ENCODE results near the gene PRKAG2.

The PRKAG2 gene

DNA sequence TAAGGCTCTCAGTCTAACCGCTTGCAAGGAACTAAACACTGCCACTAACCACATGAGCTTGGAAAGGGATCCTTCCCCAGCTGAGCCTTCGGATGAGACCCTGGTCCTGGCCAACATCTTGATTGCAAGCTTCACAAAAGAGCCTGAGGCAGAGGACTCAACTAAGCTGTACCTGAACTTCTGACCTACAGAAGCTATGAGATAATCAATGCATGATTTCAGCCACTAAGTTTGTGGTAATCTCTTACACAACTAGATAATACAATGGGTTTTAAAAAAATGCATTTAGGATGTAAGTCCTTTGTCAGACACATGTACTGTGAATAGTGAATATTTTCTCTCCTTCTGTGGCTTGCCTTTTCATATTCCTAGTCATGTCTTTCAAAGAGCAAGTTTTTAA, 231.6 kb downstream of the PRKAG2 start:
- no peaks in the 10 kb centered on the region for H3K36me3 ChIP-seq (ENCODE audit: control insufficient read depth in 1 of 2, insufficient read depth in 2 of 2, low read length in 2 of 2)
- no peaks in the 10 kb centered on the region for H3K79me1 ChIP-seq (ENCODE audit: low read length)

DNA sequence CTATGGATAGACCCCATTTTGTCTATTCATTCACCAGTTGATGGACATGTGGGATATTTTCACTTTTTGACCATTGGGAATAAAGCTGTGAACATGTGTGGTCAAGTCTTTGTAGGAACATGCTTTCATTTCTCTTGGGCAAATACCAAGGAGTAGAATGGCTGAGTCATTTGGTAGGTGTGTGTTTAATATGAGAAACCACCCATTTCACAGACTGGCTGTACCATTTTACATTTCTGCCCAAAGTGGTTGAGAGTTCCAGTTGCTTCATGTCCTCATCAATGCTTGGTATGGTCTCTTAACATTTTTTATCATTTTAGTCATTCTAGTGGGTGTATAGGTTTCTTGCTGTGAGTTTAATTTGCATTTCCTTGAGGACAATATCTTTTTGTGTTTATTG, 232.4 kb downstream of the PRKAG2 start:
- no peak overlapping the region for H4K91ac ChIP-seq (ENCODE audit: low read depth, low read length)
- H3K27me3 ChIP-seq (ENCODE audit: insufficient read depth, low read length), result no peaks in the 10 kb centered on the region
- H2BK5ac ChIP-seq (ENCODE audit: low read depth, low read length, poor library complexity), result no peak overlapping the region
- H3K4me2 ChIP-seq (ENCODE audit: low read length), result no peak overlapping the region
- no peak overlapping the region for H4K12ac ChIP-seq (ENCODE audit: low read depth, low read length)
- no peak overlapping the region for H3K9ac ChIP-seq (ENCODE audit: low read length)
- H3K4me3 ChIP-seq (ENCODE audit: low read depth, low read length), result no peak overlapping the region
- H3K27ac ChIP-seq (ENCODE audit: low read depth, low read length), result no peak overlapping the region
- no peaks in the 10 kb centered on the region for H3K4me1 ChIP-seq (ENCODE audit: control insufficient read depth in 1 of 2, insufficient read depth in 2 of 2, low read length in 2 of 2)
- H3K14ac ChIP-seq (ENCODE audit: low read length), result no peak overlapping the region
- no peak overlapping the region for H3K23ac ChIP-seq (ENCODE audit: low read length)
- peaks cover 3% of the 10 kb centered on the region for H3K9me3 ChIP-seq (ENCODE audit: insufficient read depth, low read depth, low read length)
- H3K79me2 ChIP-seq (ENCODE audit: control insufficient read depth, insufficient read depth, low read length, poor library complexity), result no peaks in the 10 kb centered on the region
- no peak overlapping the region for H2BK120ac ChIP-seq (ENCODE audit: insufficient read depth, low read length, poor library complexity)
- H2AFZ ChIP-seq (ENCODE audit: insufficient read depth, low read length, poor library complexity), result no peak overlapping the region
- no peak overlapping the region for H3K18ac ChIP-seq (ENCODE audit: low read length)
- H3K36me3 ChIP-seq (ENCODE audit: control insufficient read depth in 1 of 2, insufficient read depth in 2 of 2, low read length in 2 of 2), result no peaks in the 10 kb centered on the region
- H4K8ac ChIP-seq (ENCODE audit: low read depth, low read length), result no peak overlapping the region
- no peaks in the 10 kb centered on the region for H3K79me1 ChIP-seq (ENCODE audit: low read length)
- no peak overlapping the region for H3K4ac ChIP-seq (ENCODE audit: low read depth, low read length)
- no peak overlapping the region for H2AK5ac ChIP-seq (ENCODE audit: low read length)
- H2BK12ac ChIP-seq (ENCODE audit: low read length), result no peak overlapping the region
- peak in 1 of 2 donors; percentile 48 for DNase-seq

More for the DNA sequence above, 231.6 kb downstream of the PRKAG2 start:
- no peaks in the 10 kb centered on the region for H3K27me3 ChIP-seq (ENCODE audit: insufficient read depth, low read length)
- no peak for DNase-seq
- peaks cover 3% of the 10 kb centered on the region for H3K9me3 ChIP-seq (ENCODE audit: insufficient read depth, low read depth, low read length)
- H3K4me3 ChIP-seq (ENCODE audit: low read depth, low read length), result no peak overlapping the region
- no peak overlapping the region for H3K27ac ChIP-seq (ENCODE audit: low read depth, low read length)
- H2BK5ac ChIP-seq (ENCODE audit: low read depth, low read length, poor library complexity), result no peak overlapping the region
- H3K4me2 ChIP-seq (ENCODE audit: low read length), result no peak overlapping the region
- H3K4me1 ChIP-seq (ENCODE audit: control insufficient read depth in 1 of 2, insufficient read depth in 2 of 2, low read length in 2 of 2), result no peaks in the 10 kb centered on the region
- no CpG with 5 or more reads among the region's 2 CpGs for WGBS (ENCODE audit: extremely low coverage, insufficient coverage, insufficient read length)
- H4K8ac ChIP-seq (ENCODE audit: low read depth, low read length), result no peak overlapping the region
- H2BK12ac ChIP-seq (ENCODE audit: low read length), result no peak overlapping the region
- no peak overlapping the region for H2BK120ac ChIP-seq (ENCODE audit: insufficient read depth, low read length, poor library complexity)
- H3K18ac ChIP-seq (ENCODE audit: low read length), result no peak overlapping the region
- no peak overlapping the region for H2AK5ac ChIP-seq (ENCODE audit: low read length)
- H3K14ac ChIP-seq (ENCODE audit: low read length), result no peak overlapping the region
- H3K9ac ChIP-seq (ENCODE audit: low read length), result no peak overlapping the region
- no peak overlapping the region for H4K91ac ChIP-seq (ENCODE audit: low read depth, low read length)
- no peak overlapping the region for H3K4ac ChIP-seq (ENCODE audit: low read depth, low read length)
- no peak overlapping the region for H3K23ac ChIP-seq (ENCODE audit: low read length)
- no peak overlapping the region for H2AFZ ChIP-seq (ENCODE audit: insufficient read depth, low read length, poor library complexity)
- no peak overlapping the region for H4K12ac ChIP-seq (ENCODE audit: low read depth, low read length)
- H3K79me2 ChIP-seq (ENCODE audit: control insufficient read depth, insufficient read depth, low read length, poor library complexity), result no peaks in the 10 kb centered on the region

DNA sequence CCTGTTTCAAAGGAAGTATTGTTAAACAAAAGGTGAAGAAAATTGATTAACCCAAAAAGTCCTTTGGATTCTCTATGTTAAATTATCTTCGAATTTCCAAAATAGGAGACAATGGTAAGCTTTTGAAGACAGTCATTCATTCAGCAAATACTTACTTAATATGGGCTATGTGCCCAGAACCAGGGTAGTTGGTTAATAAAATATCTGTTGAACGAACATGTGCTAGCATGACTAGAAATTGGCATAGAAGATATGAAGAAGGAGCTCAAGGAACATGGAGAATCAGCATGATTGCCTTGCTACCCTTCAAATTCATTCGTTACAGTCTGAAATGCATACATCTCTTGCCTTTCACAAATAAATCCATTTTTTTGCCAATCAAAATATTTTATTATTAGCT, 234.2 kb downstream of the PRKAG2 start:
- no peak overlapping the region for H3K23ac ChIP-seq (ENCODE audit: low read length)
- H3K14ac ChIP-seq (ENCODE audit: low read length), result no peak overlapping the region
- no peak overlapping the region for H4K12ac ChIP-seq (ENCODE audit: low read depth, low read length)
- H3K9me3 ChIP-seq (ENCODE audit: insufficient read depth, low read depth, low read length), result peaks cover 3% of the 10 kb centered on the region
- peaks cover 0 to under 1% of the 10 kb centered on the region in 2 experiments for H3K4me1 ChIP-seq (ENCODE audit: control insufficient read depth in 1 of 2, insufficient read depth in 2 of 2, low read length in 2 of 2)
- no peak overlapping the region for H2AK5ac ChIP-seq (ENCODE audit: low read length)
- no peak overlapping the region for H3K4me2 ChIP-seq (ENCODE audit: low read length)
- H3K36me3 ChIP-seq (ENCODE audit: control insufficient read depth in 1 of 2, insufficient read depth in 2 of 2, low read length in 2 of 2), result no peaks in the 10 kb centered on the region
- DNase-seq, result no peak
- H4K8ac ChIP-seq (ENCODE audit: low read depth, low read length), result no peak overlapping the region
- no peaks in the 10 kb centered on the region for H3K79me2 ChIP-seq (ENCODE audit: control insufficient read depth, insufficient read depth, low read length, poor library complexity)
- H3K9ac ChIP-seq (ENCODE audit: low read length), result no peak overlapping the region
- H2BK12ac ChIP-seq (ENCODE audit: low read length), result no peak overlapping the region
- WGBS (ENCODE audit: extremely low coverage, insufficient coverage, insufficient read length), result no CpG with 5 or more reads among the region's 3 CpGs
- no peak overlapping the region for H2BK120ac ChIP-seq (ENCODE audit: insufficient read depth, low read length, poor library complexity)
- H3K27me3 ChIP-seq (ENCODE audit: insufficient read depth, low read length), result no peaks in the 10 kb centered on the region
- no peak overlapping the region for H3K27ac ChIP-seq (ENCODE audit: low read depth, low read length)
- no peaks in the 10 kb centered on the region for H3K79me1 ChIP-seq (ENCODE audit: low read length)
- H2BK5ac ChIP-seq (ENCODE audit: low read depth, low read length, poor library complexity), result no peak overlapping the region
- no peak overlapping the region for H2AFZ ChIP-seq (ENCODE audit: insufficient read depth, low read length, poor library complexity)
- no peak overlapping the region for H3K18ac ChIP-seq (ENCODE audit: low read length)
- no peak overlapping the region for H3K4ac ChIP-seq (ENCODE audit: low read depth, low read length)
- H3K4me3 ChIP-seq (ENCODE audit: low read depth, low read length), result no peak overlapping the region
- no peak overlapping the region for H4K91ac ChIP-seq (ENCODE audit: low read depth, low read length)

DNA sequence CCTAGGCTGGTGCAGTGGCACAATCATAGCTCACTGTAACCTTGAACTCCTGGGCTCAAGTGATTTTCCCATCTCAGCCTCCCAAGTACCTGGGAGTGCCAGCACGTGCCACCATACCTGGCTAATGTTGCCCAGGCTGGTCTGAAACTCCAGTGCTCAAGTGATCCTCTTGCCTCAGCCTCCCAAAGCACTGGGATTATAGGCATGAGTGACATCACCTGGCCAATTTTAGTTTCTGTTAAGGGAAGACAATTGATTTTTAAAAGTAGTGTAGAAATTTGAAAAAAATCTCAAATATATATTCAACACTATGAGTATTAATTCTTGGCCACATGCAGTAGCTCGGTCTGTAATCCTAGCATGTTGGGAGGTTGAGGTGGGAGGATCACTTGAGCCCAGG, 235.3 kb downstream of the PRKAG2 start:
- no peak overlapping the region for H3K4ac ChIP-seq (ENCODE audit: low read depth, low read length)
- no peaks in the 10 kb centered on the region for H3K36me3 ChIP-seq (ENCODE audit: control insufficient read depth in 1 of 2, insufficient read depth in 2 of 2, low read length in 2 of 2)
- H3K4me2 ChIP-seq (ENCODE audit: low read length), result no peak overlapping the region

More for the DNA sequence above, 235.3 kb downstream of the PRKAG2 start:
- DNase-seq, result no peak
- H3K14ac ChIP-seq (ENCODE audit: low read length), result no peak overlapping the region
- no peak overlapping the region for H3K27ac ChIP-seq (ENCODE audit: low read depth, low read length)
- no peak overlapping the region for H3K18ac ChIP-seq (ENCODE audit: low read length)
- no peaks in the 10 kb centered on the region for H3K79me2 ChIP-seq (ENCODE audit: control insufficient read depth, insufficient read depth, low read length, poor library complexity)
- H4K12ac ChIP-seq (ENCODE audit: low read depth, low read length), result no peak overlapping the region
- no peak overlapping the region for H3K9ac ChIP-seq (ENCODE audit: low read length)
- H3K79me1 ChIP-seq (ENCODE audit: low read length), result no peaks in the 10 kb centered on the region
- no peaks in the 10 kb centered on the region for H3K27me3 ChIP-seq (ENCODE audit: insufficient read depth, low read length)
- H4K91ac ChIP-seq (ENCODE audit: low read depth, low read length), result no peak overlapping the region
- H3K4me3 ChIP-seq (ENCODE audit: low read depth, low read length), result no peak overlapping the region
- H2BK12ac ChIP-seq (ENCODE audit: low read length), result no peak overlapping the region
- peaks cover 3% of the 10 kb centered on the region for H3K9me3 ChIP-seq (ENCODE audit: insufficient read depth, low read depth, low read length)
- peaks cover 0 to 2% of the 10 kb centered on the region in 2 experiments for H3K4me1 ChIP-seq (ENCODE audit: control insufficient read depth in 1 of 2, insufficient read depth in 2 of 2, low read length in 2 of 2)
- WGBS (ENCODE audit: extremely low coverage, insufficient coverage, insufficient read length), result no CpG with 5 or more reads among the region's 2 CpGs
- H2BK120ac ChIP-seq (ENCODE audit: insufficient read depth, low read length, poor library complexity), result no peak overlapping the region
- no peak overlapping the region for H4K8ac ChIP-seq (ENCODE audit: low read depth, low read length)
- no peak overlapping the region for H2BK5ac ChIP-seq (ENCODE audit: low read depth, low read length, poor library complexity)
- H3K23ac ChIP-seq (ENCODE audit: low read length), result no peak overlapping the region
- no peak overlapping the region for H2AK5ac ChIP-seq (ENCODE audit: low read length)
- H2AFZ ChIP-seq (ENCODE audit: insufficient read depth, low read length, poor library complexity), result no peak overlapping the region

Measured in trophoblast cell (in vitro differentiated cells and primary cell).